Epithelial cell of esophagus (primary cell): ENCODE results near the gene UBE2D4.
"Not testable (repeated sequence)": the region's sequence is repeated elsewhere in the genome, so short reads cannot be mapped to it uniquely, and the experiment has no call there.

ENCODE experiments used
- DNase-seq: peaks from one replicate; pipeline ENCODE4 v3.0.0; 2010; ENCODE audit warnings: low read depth
- H3K4me3 ChIP-seq: 2 replicates; pipeline ENCODE4 v1.5.1; 2011; ENCODE audit warnings: mild to moderate bottlenecking, low read length, control low read depth
- CTCF ChIP-seq: IDR thresholded peaks from 2 replicates; pipeline ENCODE4 v1.5.1; 2011; ENCODE audit warnings: low read depth, mild to moderate bottlenecking, low read length, control low read depth, inconsistent platforms; ENCODE audit not compliant: insufficient read depth; ENCODE audit errors: missing control alignments

UBE2D4 gene

GRCh38 chr7:43952028-43952427 lies 25.8 kb downstream of the UBE2D4 start:
- H3K4me3 ChIP-seq: no peak overlapping the region
- DNase-seq: no peak
- no peak for TF ChIP-seq CTCF

GRCh38 chr7:43953071-43953470 lies 26.8 kb downstream of the UBE2D4 start:
- DNase-seq: no peak
- TF ChIP-seq CTCF: no peak
- no peak overlapping the region for H3K4me3 ChIP-seq

GRCh38 chr7:43954524-43955228 lies 28.4 kb downstream of the UBE2D4 start:
- peak; percentile 68 for TF ChIP-seq CTCF
- DNase-seq: peak; percentile 62

GRCh38 chr7:43956027-43956426 lies 29.8 kb downstream of the UBE2D4 start:
- H3K4me3 ChIP-seq: no peak overlapping the region
- no peak for TF ChIP-seq CTCF
- no peak for DNase-seq

More at GRCh38 chr7:43954524-43955228, 28.4 kb downstream of the UBE2D4 start:
- H3K4me3 ChIP-seq: no peak overlapping the region

GRCh38 chr7:43960933-43961332 lies 34.7 kb downstream of the UBE2D4 start:
- DNase-seq: no peak
- no peak for TF ChIP-seq CTCF
- H3K4me3 ChIP-seq: no peak overlapping the region

GRCh38 chr7:43966392-43966791 lies 40.2 kb downstream of the UBE2D4 start:
- DNase-seq, H3K4me3 ChIP-seq: not testable (repeated sequence)

- H3K4me3 ChIP-seq, DNase-seq: not testable (repeated sequence)
Observed at GRCh38 chr7:43968172-43969040, 42.2 kb downstream of the UBE2D4 start.

- H3K4me3 ChIP-seq, DNase-seq: not testable (repeated sequence)
Observed at GRCh38 chr7:43969586-43969985, 43.4 kb downstream of the UBE2D4 start.

- H3K4me3 ChIP-seq, DNase-seq: not testable (repeated sequence)
Observed at GRCh38 chr7:43970698-43971097, 44.5 kb downstream of the UBE2D4 start.

GRCh38 chr7:43974033-43974573 lies 47.9 kb downstream of the UBE2D4 start:
- not testable (repeated sequence) for H3K4me3 ChIP-seq, DNase-seq

- not testable (repeated sequence) for H3K4me3 ChIP-seq, DNase-seq
Observed at GRCh38 chr7:43974725-43975482, 48.7 kb downstream of the UBE2D4 start.
